ENCODE measurements around the gene ARHGAP18. TPM values are rescaled to one million over a fixed set of nuclear protein-coding genes. Genes with fewer than 3 reads are reported as not detected.

The ARHGAP18 gene
- total and polyA plus RNA-seq, 10 of the 15 experiments (the other 5 are each of a cell fraction or from before 2014, with no cell fraction given): 18.2 to 52.2 (median 31.7) TPM

DNA sequence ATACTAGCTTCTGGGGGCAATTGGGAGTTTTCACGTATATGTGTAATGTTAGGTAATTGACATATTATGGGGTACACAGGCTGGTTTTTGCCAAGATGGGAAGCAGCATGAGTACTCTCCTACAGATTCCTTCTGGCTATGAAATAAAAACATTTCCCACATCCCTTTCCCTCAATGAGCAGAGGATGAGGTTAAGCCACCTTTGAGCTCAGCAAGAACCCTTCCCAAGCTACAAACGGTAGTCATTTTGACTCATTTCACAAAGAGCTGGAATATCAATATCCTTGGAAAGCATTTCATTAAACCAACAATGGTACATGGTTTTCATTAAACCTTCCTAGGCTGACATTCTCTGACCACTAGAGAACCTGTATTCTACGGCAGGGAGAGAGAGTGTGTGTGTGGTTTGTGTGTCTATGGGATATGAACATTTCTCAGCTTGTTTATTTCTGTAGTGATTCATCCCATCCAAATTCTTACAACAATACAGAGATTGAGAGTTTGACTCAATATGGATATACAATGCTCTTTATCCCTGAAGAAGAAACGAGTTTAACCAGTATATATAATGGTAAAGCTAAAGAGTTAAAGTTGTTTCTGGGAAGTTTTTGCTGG is 119.5 kb downstream of the ARHGAP18 start (continued):
- no peak for TF ChIP-seq ZBTB33 (IDR thresholded peaks at IDR 0.05)
- no peak for TF ChIP-seq MAX (IDR thresholded peaks at IDR 0.05; ENCODE audit: low read depth, low read length)
- TF ChIP-seq IKZF1 (conservative IDR thresholded peaks at IDR 0.05): no peak
- no peak for TF ChIP-seq ASH2L (IDR thresholded peaks at IDR 0.05; ENCODE audit: borderline replicate concordance, low read depth)
- TF ChIP-seq EED (IDR thresholded peaks at IDR 0.05; ENCODE audit: low read depth): no peak
- TF ChIP-seq FOXM1 (IDR thresholded peaks at IDR 0.05; ENCODE audit: low read depth, low read length): no peak
- TF ChIP-seq CEBPB (IDR thresholded peaks at IDR 0.05; ENCODE audit: borderline replicate concordance in 1 of 2, low read depth in 2 of 2, low read length in 2 of 2): no peak

- Histone ChIP-seq H3K4me3 (no peak overlapping the region), H4K20me1 (ENCODE audit: control insufficient read depth, insufficient read depth) (no peaks in the 10 kb centered on the region), H3K36me3 (ENCODE audit: control insufficient read depth in 2 of 2, insufficient read depth in 2 of 2, low read length in 1 of 2) (peaks cover 0 to 15% of the 10 kb centered on the region in 2 experiments; a peak in 3 of 4 replicates), H3K4me2 (ENCODE audit: control insufficient read depth, insufficient read depth) (no peak overlapping the region), H3K27me3 (replicated peaks in 1 of 2; ENCODE audit: control insufficient read depth in 2 of 2, insufficient read depth in 2 of 2, low read length in 1 of 2) (no peaks in the 10 kb centered on the region), H3K4me1 (ENCODE audit: control insufficient read depth, insufficient read depth, low read length) (no peaks in the 10 kb centered on the region), H3K27ac (ENCODE audit: control insufficient read depth, insufficient read depth) (no peak overlapping the region), H3K9ac (ENCODE audit: control insufficient read depth, insufficient read depth, low read length) (no peak overlapping the region), H3K79me2 (ENCODE audit: control insufficient read depth, insufficient read depth, low read length) (no peaks in the 10 kb centered on the region), H3K9me3 (replicated peaks; ENCODE audit: control insufficient read depth, insufficient read depth, low read length) (no peaks in the 10 kb centered on the region; the same call in 2 of the 3 replicates), H2AFZ (ENCODE audit: control insufficient read depth, low read depth, low read length) (no peak overlapping the region)
- FAIRE-seq (no peak), ATAC-seq (no peak), DNase-seq (ENCODE audit: low read depth, low spot score) (no peak)
- POLR2A ChIA-PET: no interaction called here
- CTCF ChIA-PET: no interaction called here
- intact Hi-C loops (cut with micrococcal nuclease; ENCODE audit: unreplicated experiment) (no loop called here), in situ Hi-C loops (cut with MboI) (no loop called here)
- SMC1A ChIA-PET (ENCODE audit: uncharacterized antibody, unreplicated experiment): no interaction called here
- BruUV-seq (replicated peaks): no TSS peak
- 69% methylated on average over 2 of the region's 2 CpGs for WGBS (ENCODE audit: insufficient coverage, insufficient replicate concordance, low lambda C conversion rate, missing lambda C conversion rate)
- RAD21 ChIA-PET (ENCODE audit: unreplicated experiment): no interaction called here
- TF ChIP-seq SMAD1 (IDR thresholded peaks at IDR 0.05; ENCODE audit: low read depth, partially characterized antibody) (no peak), POLR2AphosphoS5 (IDR thresholded peaks at IDR 0.05; ENCODE audit: low read length) (no peak), SP1 (IDR thresholded peaks at IDR 0.05; ENCODE audit: low read depth, low read length) (no peak), IRF4 (IDR thresholded peaks at IDR 0.05; ENCODE audit: low read depth, low read length) (no peak)
- TF ChIP-seq, protein P1, sequence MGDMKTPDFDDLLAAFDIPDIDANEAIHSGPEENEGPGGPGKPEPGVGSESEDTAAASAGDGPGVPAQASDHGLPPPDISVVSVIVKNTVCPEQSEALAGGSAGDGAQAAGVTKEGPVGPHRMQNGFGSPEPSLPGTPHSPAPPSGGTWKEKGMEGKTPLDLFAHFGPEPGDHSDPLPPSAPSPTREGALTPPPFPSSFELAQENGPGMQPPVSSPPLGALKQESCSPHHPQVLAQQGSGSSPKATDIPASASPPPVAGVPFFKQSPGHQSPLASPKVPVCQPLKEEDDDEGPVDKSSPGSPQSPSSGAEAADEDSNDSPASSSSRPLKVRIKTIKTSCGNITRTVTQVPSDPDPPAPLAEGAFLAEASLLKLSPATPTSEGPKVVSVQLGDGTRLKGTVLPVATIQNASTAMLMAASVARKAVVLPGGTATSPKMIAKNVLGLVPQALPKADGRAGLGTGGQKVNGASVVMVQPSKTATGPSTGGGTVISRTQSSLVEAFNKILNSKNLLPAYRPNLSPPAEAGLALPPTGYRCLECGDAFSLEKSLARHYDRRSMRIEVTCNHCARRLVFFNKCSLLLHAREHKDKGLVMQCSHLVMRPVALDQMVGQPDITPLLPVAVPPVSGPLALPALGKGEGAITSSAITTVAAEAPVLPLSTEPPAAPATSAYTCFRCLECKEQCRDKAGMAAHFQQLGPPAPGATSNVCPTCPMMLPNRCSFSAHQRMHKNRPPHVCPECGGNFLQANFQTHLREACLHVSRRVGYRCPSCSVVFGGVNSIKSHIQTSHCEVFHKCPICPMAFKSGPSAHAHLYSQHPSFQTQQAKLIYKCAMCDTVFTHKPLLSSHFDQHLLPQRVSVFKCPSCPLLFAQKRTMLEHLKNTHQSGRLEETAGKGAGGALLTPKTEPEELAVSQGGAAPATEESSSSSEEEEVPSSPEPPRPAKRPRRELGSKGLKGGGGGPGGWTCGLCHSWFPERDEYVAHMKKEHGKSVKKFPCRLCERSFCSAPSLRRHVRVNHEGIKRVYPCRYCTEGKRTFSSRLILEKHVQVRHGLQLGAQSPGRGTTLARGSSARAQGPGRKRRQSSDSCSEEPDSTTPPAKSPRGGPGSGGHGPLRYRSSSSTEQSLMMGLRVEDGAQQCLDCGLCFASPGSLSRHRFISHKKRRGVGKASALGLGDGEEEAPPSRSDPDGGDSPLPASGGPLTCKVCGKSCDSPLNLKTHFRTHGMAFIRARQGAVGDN (IDR thresholded peaks at IDR 0.05): no peak
- TF ChIP-seq, protein P2, sequence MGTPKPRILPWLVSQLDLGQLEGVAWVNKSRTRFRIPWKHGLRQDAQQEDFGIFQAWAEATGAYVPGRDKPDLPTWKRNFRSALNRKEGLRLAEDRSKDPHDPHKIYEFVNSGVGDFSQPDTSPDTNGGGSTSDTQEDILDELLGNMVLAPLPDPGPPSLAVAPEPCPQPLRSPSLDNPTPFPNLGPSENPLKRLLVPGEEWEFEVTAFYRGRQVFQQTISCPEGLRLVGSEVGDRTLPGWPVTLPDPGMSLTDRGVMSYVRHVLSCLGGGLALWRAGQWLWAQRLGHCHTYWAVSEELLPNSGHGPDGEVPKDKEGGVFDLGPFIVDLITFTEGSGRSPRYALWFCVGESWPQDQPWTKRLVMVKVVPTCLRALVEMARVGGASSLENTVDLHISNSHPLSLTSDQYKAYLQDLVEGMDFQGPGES (IDR thresholded peaks at IDR 0.05): no peak
- TF ChIP-seq, protein P3, sequence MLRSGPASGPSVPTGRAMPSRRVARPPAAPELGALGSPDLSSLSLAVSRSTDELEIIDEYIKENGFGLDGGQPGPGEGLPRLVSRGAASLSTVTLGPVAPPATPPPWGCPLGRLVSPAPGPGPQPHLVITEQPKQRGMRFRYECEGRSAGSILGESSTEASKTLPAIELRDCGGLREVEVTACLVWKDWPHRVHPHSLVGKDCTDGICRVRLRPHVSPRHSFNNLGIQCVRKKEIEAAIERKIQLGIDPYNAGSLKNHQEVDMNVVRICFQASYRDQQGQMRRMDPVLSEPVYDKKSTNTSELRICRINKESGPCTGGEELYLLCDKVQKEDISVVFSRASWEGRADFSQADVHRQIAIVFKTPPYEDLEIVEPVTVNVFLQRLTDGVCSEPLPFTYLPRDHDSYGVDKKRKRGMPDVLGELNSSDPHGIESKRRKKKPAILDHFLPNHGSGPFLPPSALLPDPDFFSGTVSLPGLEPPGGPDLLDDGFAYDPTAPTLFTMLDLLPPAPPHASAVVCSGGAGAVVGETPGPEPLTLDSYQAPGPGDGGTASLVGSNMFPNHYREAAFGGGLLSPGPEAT (IDR thresholded peaks at IDR 0.05; ENCODE audit: low read depth): no peak
Measured at GRCh38 chr6:129586815-129587214, 123.2 kb downstream of the ARHGAP18 start.

Data from GM12878 (cell line).